Keratinocyte (primary cell): ENCODE results near the gene NEGR1. TPM values are rescaled to one million over a fixed set of nuclear protein-coding genes. Genes with fewer than 3 reads are reported as not detected.

ENCODE experiments used
- DNase-seq: peaks from one replicate; pipeline ENCODE4 v3.0.0-alpha.2; 2011; ENCODE audit warnings: low read depth, missing footprints, low spot score
- FAIRE-seq: peaks from 2 replicates; lab custom pipeline; 2011; peaks lifted over from hg19 to GRCh38; lab: Jason Lieb, UNC
- H2AFZ ChIP-seq: 2 replicates; pipeline ENCODE4 v1.6.0; 2012; ENCODE audit warnings: low read length, control low read depth, inconsistent platforms; ENCODE audit not compliant: control insufficient read depth
- H3K27ac ChIP-seq: 2 replicates; pipeline ENCODE4 v1.5.1; 2011; ENCODE audit warnings: low read length; ENCODE audit not compliant: control insufficient read depth, insufficient read depth
- H3K27me3 ChIP-seq: 3 replicates; pipeline ENCODE4 v1.6.0; 2011; ENCODE audit warnings: low read length; ENCODE audit not compliant: control insufficient read depth, insufficient read depth; ENCODE audit errors: extremely low read depth
- H3K36me3 ChIP-seq, 2 experiments: 2 replicates in 1 of 2; 3 replicates in 1 of 2; pipeline ENCODE4 v1.5.1; 2011; ENCODE audit warnings: low read length in 2 of 2, mild to moderate bottlenecking in 1 of 2; ENCODE audit not compliant: control insufficient read depth in 2 of 2, insufficient read depth in 2 of 2; ENCODE audit errors: extremely low read depth in 1 of 2
- H3K4me1 ChIP-seq: 3 replicates; pipeline ENCODE4 v1.5.1; 2011; ENCODE audit warnings: low read length; ENCODE audit not compliant: control insufficient read depth, insufficient read depth; ENCODE audit errors: extremely low read depth
- H3K4me2 ChIP-seq: 3 replicates; pipeline ENCODE4 v1.6.0; 2011; ENCODE audit warnings: low read depth, low read length; ENCODE audit not compliant: control insufficient read depth, insufficient read depth; ENCODE audit errors: extremely low read depth
- H3K4me3 ChIP-seq, 3 experiments: fragments of 200-600 bp in 1 of 3; sonication (generic) in 1 of 3; 2 replicates in 2 of 3; 3 replicates in 1 of 3; pipeline ENCODE4 v1.5.1; 2011 to 2016; ENCODE audit warnings: low read length in 3 of 3, mild to moderate bottlenecking in 3 of 3, control low read depth in 2 of 3, inconsistent platforms in 1 of 3, low read depth in 1 of 3, mixed read lengths in 1 of 3, mixed run types in 1 of 3, moderate library complexity in 1 of 3; ENCODE audit not compliant: control insufficient read depth in 2 of 3, insufficient read depth in 2 of 3; ENCODE audit errors: extremely low read depth in 1 of 3
- H3K79me2 ChIP-seq: 2 replicates; pipeline ENCODE4 v1.6.0; 2012; ENCODE audit warnings: low read length; ENCODE audit not compliant: control insufficient read depth, insufficient read depth
- H3K9ac ChIP-seq: 3 replicates; pipeline ENCODE4 v1.6.0; 2011; ENCODE audit warnings: low read length; ENCODE audit not compliant: control insufficient read depth, insufficient read depth; ENCODE audit errors: extremely low read depth
- H3K9me1 ChIP-seq: 3 replicates; pipeline ENCODE4 v1.6.0; 2011; ENCODE audit warnings: low read length; ENCODE audit not compliant: control insufficient read depth, insufficient read depth; ENCODE audit errors: extremely low read depth
- H3K9me3 ChIP-seq: 2 replicates; pipeline ENCODE4 v1.5.1; 2012; ENCODE audit warnings: low read depth, low read length; ENCODE audit not compliant: control insufficient read depth
- H4K20me1 ChIP-seq: 3 replicates; pipeline ENCODE4 v1.6.0; 2011; ENCODE audit warnings: low read length; ENCODE audit not compliant: control insufficient read depth, insufficient read depth; ENCODE audit errors: extremely low read depth
- CTCF ChIP-seq, 3 experiments: IDR thresholded peaks in 1 of 3; conservative IDR thresholded peaks in 1 of 3; optimal IDR thresholded peaks in 1 of 3; 2 replicates in 2 of 3; 3 replicates in 1 of 3; pipeline versions ENCODE3 to v1.5.1; 2011; ENCODE audit warnings: low read length in 3 of 3, mild to moderate bottlenecking in 3 of 3, moderate library complexity in 2 of 3, control low read depth in 1 of 3, inconsistent platforms in 1 of 3; ENCODE audit not compliant: insufficient read depth in 2 of 3; ENCODE audit errors: extremely low read depth in 1 of 3
- EZH2 ChIP-seq: IDR thresholded peaks from one replicate; pipeline ENCODE4 v1.6.1; 2012; ENCODE audit warnings: inconsistent platforms, mild to moderate bottlenecking, low read length, moderate library complexity
- dilution Hi-C: fragments of 300-500 bp; cut with MboI; formaldehyde crosslinking; loops from one replicate; pipeline ENCODE4 v1.7.0; 2020; ENCODE audit warnings: low sequenced_read_pairs; ENCODE audit not compliant: extremely low pct_ligation_motif_present
- polyA plus RNA-seq, 5 experiments: library from polyadenylated mRNA; depleted of rRNA in 3 of 5; stranded (reverse) in 3 of 5; stranded (forward) in 1 of 5; unstranded in 1 of 5; fragments of >200 nt; gene quantifications; 1 replicate in 1 of 5; 2 replicates in 3 of 5; 3 replicates in 1 of 5; pipeline versions ENCODE4 v1.2.1 to v1.2.3, GENCODE V29; 2011 to 2012; ENCODE audit warnings: missing spikeins in 2 of 5, low read depth in 1 of 5, low replicate concordance in 1 of 5

The NEGR1 gene
- polyA plus RNA-seq, 1 donor (not counting 4 experiments of a cell fraction or from before 2014, with no cell fraction given), result 1.6 TPM

GRCh38 chr1:72278461-72278860, 3.9 kb downstream of the NEGR1 start:
- Histone ChIP-seq H3K27ac (no peak overlapping the region), H3K27me3 (no peaks in the 10 kb centered on the region), H3K79me2 (no peaks in the 10 kb centered on the region), H3K36me3 (no peaks in the 10 kb centered on the region), H3K9ac (no peak overlapping the region), H4K20me1 (no peaks in the 10 kb centered on the region), H3K4me3 (no peak overlapping the region), H3K9me3 (no peaks in the 10 kb centered on the region), H3K4me1 (peaks cover 7% of the 10 kb centered on the region), H3K9me1 (no peaks in the 10 kb centered on the region), H2AFZ (no peak overlapping the region), H3K4me2 (no peak overlapping the region)
- peak; percentile 46 for FAIRE-seq
- DNase-seq, result no peak
- dilution Hi-C loops, result no loop called here
- TF ChIP-seq CTCF (optimal IDR thresholded peaks at IDR 0.05 in 1 of 3, IDR thresholded peaks at IDR 0.05 in 1 of 3, conservative IDR thresholded peaks at IDR 0.05 in 1 of 3; ENCODE audit: extremely low read depth in 1 of 3, insufficient read depth in 2 of 3, low read length in 3 of 3) (no peak), EZH2 (no peak)

- FAIRE-seq (no peak), DNase-seq (no peak)
- Histone ChIP-seq H3K4me1 (no peaks in the 10 kb centered on the region), H3K9me1 (no peaks in the 10 kb centered on the region), H3K79me2 (no peaks in the 10 kb centered on the region), H3K36me3 (no peaks in the 10 kb centered on the region), H3K4me2 (no peak overlapping the region), H3K9me3 (no peaks in the 10 kb centered on the region), H3K27me3 (no peaks in the 10 kb centered on the region), H4K20me1 (no peaks in the 10 kb centered on the region), H3K27ac (no peak overlapping the region), H3K4me3 (no peak overlapping the region), H2AFZ (no peak overlapping the region), H3K9ac (no peak overlapping the region)
- TF ChIP-seq EZH2, result no peak
- TF ChIP-seq CTCF (optimal IDR thresholded peaks at IDR 0.05 in 1 of 3, IDR thresholded peaks at IDR 0.05 in 1 of 3, conservative IDR thresholded peaks at IDR 0.05 in 1 of 3; ENCODE audit: extremely low read depth in 1 of 3, insufficient read depth in 2 of 3, low read length in 3 of 3), result no peak
- dilution Hi-C loops, result no loop called here
Observed at GRCh38 chr1:72271555-72272085, 10.7 kb downstream of the NEGR1 start.
